Calu3 (cell line): ENCODE measurements around the gene DICER1. TPM values are rescaled to one million over a fixed set of nuclear protein-coding genes. Genes with fewer than 3 reads are reported as not detected.

Experiments used
- BruUV-seq: library from RNA; stranded (reverse); fragments of 400-500 nt; replicated peaks from 2 replicates; lab custom pipeline; 2021; lab: Mats Ljungman, UMichigan
- CTCF ChIA-PET: fragments of 300-600 bp; sonication (Branson Sonifier 250); formaldehyde crosslinking; loops from one replicate; lab custom pipeline; 2022; ENCODE audit warnings: antibody characterized with exemption; lab: Charles Lee
- DNase-seq: peaks from one replicate; pipeline ENCODE4 v3.0.0; 2022
- H3K27ac Mint-ChIP-seq: one replicate; pipeline ENCODE4 v1.8.0; 2022; ENCODE audit warnings: mixed read lengths; ENCODE audit not compliant: unreplicated experiment
- H3K27me3 Mint-ChIP-seq: one replicate; pipeline ENCODE4 v1.8.0; 2022; ENCODE audit warnings: mixed read lengths; ENCODE audit not compliant: unreplicated experiment
- H3K36me3 Mint-ChIP-seq: one replicate; pipeline ENCODE4 v1.8.0; 2022; ENCODE audit warnings: mild to moderate bottlenecking, moderate library complexity, mixed read lengths; ENCODE audit not compliant: insufficient read depth, unreplicated experiment
- H3K4me1 Mint-ChIP-seq: one replicate; pipeline ENCODE4 v1.8.0; 2022; ENCODE audit warnings: mild to moderate bottlenecking, low read depth, mixed read lengths; ENCODE audit not compliant: unreplicated experiment
- H3K4me3 Mint-ChIP-seq: one replicate; pipeline ENCODE4 v1.8.0; 2022; ENCODE audit warnings: mild to moderate bottlenecking, low read depth, moderate library complexity, mixed read lengths; ENCODE audit not compliant: unreplicated experiment
- H3K9me3 Mint-ChIP-seq: one replicate; pipeline ENCODE4 v1.8.0; 2022; ENCODE audit warnings: low read depth, mixed read lengths; ENCODE audit not compliant: unreplicated experiment
- CTCF ChIP-seq: fragments of 200-600 bp; IDR thresholded peaks from one replicate; pipeline ENCODE4 v1.8.0; 2022; ENCODE audit warnings: antibody characterized with exemption; ENCODE audit not compliant: unreplicated experiment
- intact Hi-C: fragments of 100-400 bp; cut with micrococcal nuclease; formaldehyde crosslinking; loops from one replicate; pipeline ENCODE4 v1.10.0; 2022; ENCODE audit not compliant: unreplicated experiment
- total RNA-seq: library from RNA; stranded (reverse); gene quantifications from 2 replicates; pipeline ENCODE4 v1.2.3, GENCODE V29; 2022

The DICER1 gene
- total RNA-seq, 1 experiment from 2014 or later, result 53.8 TPM

- Mint-ChIP-seq H3K9me3 (no peaks in the 10 kb centered on the region), H3K27ac (no peak overlapping the region), H3K4me1 (no peaks in the 10 kb centered on the region), H3K4me3 (no peak overlapping the region), H3K36me3 (no peaks in the 10 kb centered on the region), H3K27me3 (peaks cover 93% of the 10 kb centered on the region)
- TF ChIP-seq CTCF, result no peak
- intact Hi-C loops, result no loop called here
- BruUV-seq, result no TSS peak
- CTCF ChIA-PET, result no interaction called here
- no peak for DNase-seq
These were observed 112.7 kb downstream of the DICER1 start for GRCh38 chr14:95044463-95045105.

DNA sequence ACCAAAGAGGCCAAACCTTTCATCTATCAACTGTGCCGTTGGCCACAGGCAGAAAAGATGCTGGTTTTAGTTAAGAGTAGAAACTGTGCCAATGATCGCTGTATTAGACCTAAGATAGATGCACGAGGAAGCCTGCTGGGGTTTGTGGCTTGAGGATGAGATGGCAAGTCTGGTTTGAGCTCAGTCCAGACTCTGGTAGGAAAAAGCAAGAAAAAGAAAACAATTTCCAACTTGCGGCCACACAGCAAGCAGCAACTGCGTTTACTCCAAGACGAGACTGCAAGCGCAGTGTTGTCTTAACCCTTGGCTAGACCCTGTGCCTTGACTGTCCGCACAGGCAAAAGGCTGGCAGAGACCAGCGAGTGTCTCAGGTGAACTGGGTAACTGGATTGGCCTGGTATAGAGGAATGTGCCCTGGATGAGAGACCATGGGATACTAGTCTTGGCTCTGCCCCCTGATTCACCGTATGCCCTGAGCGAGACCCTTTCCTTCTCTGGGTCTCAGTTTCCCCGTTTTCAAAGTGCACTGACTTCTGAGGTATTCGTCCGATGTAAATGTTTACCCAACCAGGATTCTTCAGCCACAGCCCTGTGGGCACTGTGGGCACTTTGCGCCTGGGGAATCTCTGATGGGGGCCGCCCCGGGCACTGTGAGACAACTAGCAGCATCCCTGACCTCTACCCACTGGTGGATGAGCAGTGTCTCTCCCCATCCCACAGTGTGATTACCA is 113.4 kb downstream of the DICER1 start:
- CTCF ChIA-PET, result no interaction called here
- no peak for TF ChIP-seq CTCF
- Mint-ChIP-seq H3K9me3 (no peaks in the 10 kb centered on the region), H3K36me3 (no peaks in the 10 kb centered on the region), H3K4me1 (no peaks in the 10 kb centered on the region), H3K27me3 (peaks cover 93% of the 10 kb centered on the region), H3K4me3 (no peak overlapping the region), H3K27ac (no peak overlapping the region)
- no TSS peak for BruUV-seq
- no peak for DNase-seq
- intact Hi-C loops, result no loop called here

- Mint-ChIP-seq H3K4me3 (no peak overlapping the region), H3K27ac (no peak overlapping the region), H3K36me3 (no peaks in the 10 kb centered on the region), H3K27me3 (peaks cover 93% of the 10 kb centered on the region), H3K9me3 (no peaks in the 10 kb centered on the region), H3K4me1 (no peaks in the 10 kb centered on the region)
- CTCF ChIA-PET, result no interaction called here
- BruUV-seq, result no TSS peak
- intact Hi-C loops, result no loop called here
- no peak for TF ChIP-seq CTCF
- no peak for DNase-seq
These were observed 114.0 kb downstream of the DICER1 start for GRCh38 chr14:95043314-95043713.

GRCh38 chr14:95041477-95042020 is 115.8 kb downstream of the DICER1 start:
- Mint-ChIP-seq H3K4me3 (no peak overlapping the region), H3K9me3 (no peaks in the 10 kb centered on the region), H3K27ac (no peak overlapping the region), H3K4me1 (no peaks in the 10 kb centered on the region), H3K27me3 (peaks cover 89% of the 10 kb centered on the region), H3K36me3 (no peaks in the 10 kb centered on the region)
- BruUV-seq, result no TSS peak
- no peak for DNase-seq
- CTCF ChIA-PET, result no interaction called here
- intact Hi-C loops, result no loop called here
- no peak for TF ChIP-seq CTCF
